GM11168 (cell line): Measurements from ENCODE around the gene RAPGEF6.
"Not testable (repeated sequence)": the region's sequence is repeated elsewhere in the genome, so short reads cannot be mapped to it uniquely, and the experiment has no call there.

Source experiments
- in situ Hi-C: fragments of 300-500 bp; cut with MboI; formaldehyde crosslinking; loops from one replicate; pipeline ENCODE4 v1.12.0; 2022; ENCODE audit warnings: low sequenced_read_pairs; ENCODE audit not compliant: unreplicated experiment

RAPGEF6 gene

GRCh38 chr5:131647048-131647769 lies 12.2 kb upstream of the RAPGEF6 start:
- in situ Hi-C loops, result no loop called here

GRCh38 chr5:131644822-131645221 lies 9.8 kb upstream of the RAPGEF6 start:
- in situ Hi-C loops, result no loop called here

- in situ Hi-C loops, result no loop called here
Measured at GRCh38 chr5:131644370-131644769, 9.3 kb upstream of the RAPGEF6 start.

GRCh38 chr5:131641494-131641893 lies 6.5 kb upstream of the RAPGEF6 start:
- in situ Hi-C loops, result no loop called here

- in situ Hi-C loops, result no loop called here
Measured at GRCh38 chr5:131640043-131640856, 5.2 kb upstream of the RAPGEF6 start.

GRCh38 chr5:131639148-131639547 lies 4.1 kb upstream of the RAPGEF6 start:
- in situ Hi-C loops, result no loop called here

- in situ Hi-C loops, result no loop called here
Measured at GRCh38 chr5:131637694-131638093, 2.7 kb upstream of the RAPGEF6 start.

GRCh38 chr5:131635684-131636572 lies 899 bp upstream of the RAPGEF6 start:
- in situ Hi-C loops, result no loop called here

- in situ Hi-C loops, result no loop called here
Measured at GRCh38 chr5:131634666-131634995, 398 bp downstream of the RAPGEF6 start.

- in situ Hi-C loops, result no loop called here
Measured at GRCh38 chr5:131634238-131634637, 791 bp downstream of the RAPGEF6 start.

GRCh38 chr5:131633830-131634229 lies 1.2 kb downstream of the RAPGEF6 start:
- in situ Hi-C loops, result no loop called here

- in situ Hi-C loops, result no loop called here
Measured at GRCh38 chr5:131630963-131631350, 4.1 kb downstream of the RAPGEF6 start.

GRCh38 chr5:131630208-131630962 lies 4.6 kb downstream of the RAPGEF6 start:
- in situ Hi-C loops, result no loop called here

GRCh38 chr5:131628990-131629389 lies 6.0 kb downstream of the RAPGEF6 start:
- in situ Hi-C loops, result no loop called here

- in situ Hi-C loops, result no loop called here
Measured at GRCh38 chr5:131627207-131627865, 7.7 kb downstream of the RAPGEF6 start.

GRCh38 chr5:131622633-131623032 lies 12.4 kb downstream of the RAPGEF6 start:
- in situ Hi-C loops, result no loop called here

- in situ Hi-C loops, result not testable (repeated sequence)
Measured at GRCh38 chr5:131621164-131621563, 13.9 kb downstream of the RAPGEF6 start.

GRCh38 chr5:131619102-131619501 lies 15.9 kb downstream of the RAPGEF6 start:
- in situ Hi-C loops, result no loop called here

GRCh38 chr5:131617140-131617822 lies 17.7 kb downstream of the RAPGEF6 start:
- in situ Hi-C loops, result no loop called here
